ENCODE measurements around the gene ERMP1.

The ERMP1 gene

DNA sequence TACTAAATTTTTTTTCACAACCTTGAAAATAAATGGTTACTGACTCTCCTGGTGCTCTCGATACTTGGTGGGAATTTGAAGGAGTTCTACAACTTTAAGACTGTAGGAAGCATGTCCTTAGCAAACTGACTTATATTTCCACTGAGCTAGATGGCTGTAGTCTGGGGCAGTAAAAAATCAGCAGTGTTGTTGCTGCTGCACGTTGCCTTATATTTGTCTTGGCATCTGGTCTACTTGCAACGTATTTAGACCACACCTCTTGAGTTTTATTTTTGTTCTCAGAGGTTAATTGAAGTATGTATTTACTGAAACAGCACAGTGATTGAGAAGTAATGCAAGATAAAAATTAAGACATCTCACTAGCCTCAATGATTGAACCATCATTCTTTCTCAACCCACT is 76.3 kb downstream of the ERMP1 start:
- H3K4me3 ChIP-seq (replicated peaks in 1 of 2; ENCODE audit: low read depth in 2 of 2, low read length in 2 of 2): no peak overlapping the region
- DNase-seq (ENCODE audit: low read depth in 2 of 2): no peak
- TF ChIP-seq CTCF (IDR thresholded peaks at IDR 0.05; ENCODE audit: low read depth, low read length): no peak

GRCh38 chr9:5750569-5750968 is 82.3 kb downstream of the ERMP1 start:
- no peak overlapping the region for H3K4me3 ChIP-seq (replicated peaks in 1 of 2; ENCODE audit: low read depth in 2 of 2, low read length in 2 of 2)
- DNase-seq (ENCODE audit: low read depth in 2 of 2): no peak
- no peak for TF ChIP-seq CTCF (IDR thresholded peaks at IDR 0.05; ENCODE audit: low read depth, low read length)

DNA sequence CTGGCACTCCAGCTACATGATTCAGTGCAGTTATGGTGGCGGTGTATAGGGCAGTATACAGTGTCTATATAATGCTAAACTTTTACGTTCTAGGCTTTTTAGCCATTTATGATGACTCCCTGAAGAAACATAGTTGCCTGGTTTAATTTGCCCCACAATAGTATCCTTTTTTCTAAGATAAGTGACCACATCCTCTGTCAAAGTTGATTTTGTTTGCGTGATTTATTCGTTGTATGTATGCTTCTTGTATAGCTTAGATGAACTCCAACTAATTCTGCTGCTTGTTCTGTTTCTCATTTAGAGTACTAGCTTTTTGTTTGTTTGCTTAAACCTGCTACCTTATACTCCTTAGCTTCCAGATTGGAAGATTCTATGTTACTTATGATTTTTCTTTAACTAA is 83.6 kb downstream of the ERMP1 start:
- DNase-seq (ENCODE audit: low read depth in 2 of 2): no peak
- TF ChIP-seq CTCF (IDR thresholded peaks at IDR 0.05; ENCODE audit: low read depth, low read length): no peak

DNA sequence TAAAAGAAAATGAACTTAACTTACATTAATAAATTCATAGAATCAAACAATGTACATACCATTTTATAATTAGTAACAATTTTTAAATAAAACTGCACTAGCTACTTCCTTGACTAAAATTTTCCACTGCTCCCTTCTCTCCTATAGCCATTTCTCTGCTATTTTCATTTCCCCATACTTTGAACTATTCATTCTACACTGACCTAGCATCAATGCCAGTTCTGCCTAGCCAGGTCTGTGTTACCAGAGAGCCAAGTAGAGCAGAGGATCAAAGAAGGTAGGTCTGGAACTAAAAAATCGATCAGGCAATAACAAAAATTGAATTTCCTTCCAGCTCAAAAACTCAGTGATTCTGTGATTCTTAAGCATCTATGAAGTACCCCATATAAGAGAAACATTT is 84.5 kb downstream of the ERMP1 start:
- TF ChIP-seq CTCF (IDR thresholded peaks at IDR 0.05; ENCODE audit: low read depth, low read length): no peak
- DNase-seq (ENCODE audit: low read depth in 2 of 2): no peak
- no peak overlapping the region for H3K4me3 ChIP-seq (replicated peaks in 1 of 2; ENCODE audit: low read depth in 2 of 2, low read length in 2 of 2)

More for the DNA sequence above, 83.6 kb downstream of the ERMP1 start:
- H3K4me3 ChIP-seq (replicated peaks in 1 of 2; ENCODE audit: low read depth in 2 of 2, low read length in 2 of 2): no peak overlapping the region

GRCh38 chr9:5743109-5743508 is 89.8 kb downstream of the ERMP1 start:
- no peak overlapping the region for H3K4me3 ChIP-seq (replicated peaks in 1 of 2; ENCODE audit: low read depth in 2 of 2, low read length in 2 of 2)
- no peak for TF ChIP-seq CTCF (IDR thresholded peaks at IDR 0.05; ENCODE audit: low read depth, low read length)
- no peak for DNase-seq (ENCODE audit: low read depth in 2 of 2)

DNA sequence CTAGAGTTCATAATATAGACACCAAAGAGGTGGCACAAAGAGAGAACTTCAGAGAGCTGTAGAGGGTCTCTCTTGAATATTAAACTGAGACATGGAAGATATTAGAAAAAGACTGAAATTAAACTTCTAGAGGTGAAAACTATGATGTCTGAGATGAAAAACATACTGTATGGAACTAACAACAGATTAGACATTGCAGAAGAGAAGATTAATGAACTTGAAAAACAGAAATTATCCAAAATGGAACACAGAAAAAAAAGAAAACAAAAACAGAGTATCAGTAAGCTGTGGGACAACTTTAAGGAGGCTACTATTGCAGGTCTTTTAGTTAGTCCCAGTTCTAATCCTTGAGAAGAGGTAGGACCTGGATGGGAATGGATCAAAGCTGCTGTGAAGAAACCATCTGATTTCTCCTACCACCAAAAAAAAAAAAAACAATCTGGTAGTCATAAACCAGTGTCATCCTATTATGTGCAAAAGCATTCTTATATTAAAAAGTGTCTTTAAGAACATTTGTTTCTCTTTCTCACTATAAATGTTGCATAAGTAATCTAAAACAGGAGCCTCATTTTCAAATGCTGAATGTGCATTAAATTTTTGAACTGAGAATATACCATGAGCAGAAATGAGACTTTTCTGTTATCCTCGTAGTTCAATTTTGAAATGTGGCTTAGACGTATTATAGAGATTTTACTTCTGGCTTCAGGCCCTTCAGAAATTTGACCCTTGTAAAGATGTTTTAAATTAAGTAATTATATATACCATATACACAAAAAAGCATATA is 96.2 kb downstream of the ERMP1 start:
- no peak for DNase-seq (ENCODE audit: low read depth in 2 of 2)
- no peak for TF ChIP-seq CTCF (IDR thresholded peaks at IDR 0.05; ENCODE audit: low read depth, low read length)
- no peak overlapping the region for H3K4me3 ChIP-seq (replicated peaks in 1 of 2; ENCODE audit: low read depth in 2 of 2, low read length in 2 of 2)

GRCh38 chr9:5735072-5735471 is 97.8 kb downstream of the ERMP1 start:
- TF ChIP-seq CTCF (IDR thresholded peaks at IDR 0.05; ENCODE audit: low read depth, low read length): no peak
- H3K4me3 ChIP-seq (replicated peaks in 1 of 2; ENCODE audit: low read depth in 2 of 2, low read length in 2 of 2): no peak overlapping the region
- DNase-seq (ENCODE audit: low read depth in 2 of 2): no peak
